K562 (cell line): ENCODE results near the gene SLC16A10. TPM values are rescaled to one million over a fixed set of nuclear protein-coding genes. Genes with fewer than 3 reads are reported as not detected.

Experiments used
- ATAC-seq: fragments of 200-7000 bp; cut with Tn5 transposase; 3 replicates; pipeline ENCODE4 v1.9.1; 2020; ENCODE audit warnings: moderate library complexity
- BruUV-seq: library from RNA; stranded (reverse); fragments of 400-500 nt; replicated peaks from 2 replicates; lab custom pipeline; 2021; lab: Mats Ljungman, UMichigan
- CTCF ChIA-PET: fragments of 300-600 bp; formaldehyde crosslinking; extraction: SDS; loops from one replicate; lab custom pipeline; 2021; ENCODE audit warnings: low intra/inter-chr PET ratio; lab: Yijun Ruan, JAX
- POLR2A ChIA-PET: fragments of 300-600, 350-650 bp; sonication (Branson Sonifier 250); formaldehyde crosslinking; extraction: SDS; loops from one replicate; lab custom pipeline; 2021; ENCODE audit warnings: antibody characterized with exemption, inconsistent platforms; lab: Yijun Ruan, JAX
- DNase-seq, 4 experiments: peaks; one replicate each; pipeline versions ENCODE4 v3.0.0 to v3.0.0-alpha.2; 2011 to 2018; ENCODE audit warnings: low spot score in 3 of 4, mixed read lengths in 3 of 4; ENCODE audit errors: extremely low read depth in 1 of 4
- FAIRE-seq: peaks from 2 replicates; lab custom pipeline; 2011; peaks lifted over from hg19 to GRCh38; lab: Jason Lieb, UNC
- H2AFZ ChIP-seq: 2 replicates; pipeline ENCODE4 v1.6.0; 2011; ENCODE audit warnings: low read depth, low read length, control low read depth, inconsistent platforms
- H3K27ac ChIP-seq: fragments of 200-600 bp; 3 replicates; pipeline ENCODE4 v1.8.0; 2011; ENCODE audit warnings: low read depth, mild to moderate bottlenecking, control low read depth, inconsistent platforms, low read length, moderate library complexity, mixed read lengths; ENCODE audit errors: extremely low read depth
- H3K27me3 ChIP-seq, 2 experiments: fragments of 300-600 bp in 1 of 2; 2 replicates in 1 of 2; 3 replicates in 1 of 2; pipeline versions ENCODE4 v1.6.0 to v1.8.0; 2011; ENCODE audit warnings: inconsistent platforms in 2 of 2, low read length in 2 of 2, mild to moderate bottlenecking in 1 of 2, mixed read lengths in 1 of 2, moderate library complexity in 1 of 2; ENCODE audit not compliant: control insufficient read depth in 2 of 2, insufficient read depth in 2 of 2
- H3K36me3 ChIP-seq: fragments of 300-600 bp; 3 replicates; pipeline ENCODE4 v1.8.0; 2011; ENCODE audit warnings: mild to moderate bottlenecking, low read length, inconsistent platforms; ENCODE audit not compliant: control insufficient read depth, insufficient read depth
- H3K4me1 ChIP-seq, 2 experiments: fragments of 200-600 bp in 1 of 2; replicated peaks in 1 of 2; 2 replicates in 1 of 2; 3 replicates in 1 of 2; pipeline versions ENCODE4 v1.5.1 to v1.8.0; 2011; ENCODE audit warnings: inconsistent platforms in 2 of 2, low read length in 2 of 2, mild to moderate bottlenecking in 1 of 2, mixed read lengths in 1 of 2, moderate library complexity in 1 of 2; ENCODE audit not compliant: control insufficient read depth in 2 of 2, insufficient read depth in 2 of 2
- H3K4me2 ChIP-seq: 2 replicates; pipeline ENCODE4 v1.6.1; 2011; ENCODE audit warnings: low read length, control low read depth, inconsistent platforms, mixed read lengths; ENCODE audit not compliant: insufficient read depth
- H3K4me3 ChIP-seq: fragments of 200-600 bp; sonication (generic), shearing (Covaris generic); 2 replicates; pipeline ENCODE4 v1.5.1; 2016; ENCODE audit warnings: control low read depth, inconsistent platforms
- H3K79me2 ChIP-seq: fragments of 200-600 bp; 3 replicates; pipeline ENCODE4 v1.8.0; 2011; ENCODE audit warnings: low read length, inconsistent platforms; ENCODE audit not compliant: control insufficient read depth, insufficient read depth
- H3K9ac ChIP-seq, 2 experiments: 2 replicates each; pipeline versions ENCODE4 v1.6.0 to v1.6.1; 2011; ENCODE audit warnings: low read depth in 2 of 2, low read length in 2 of 2, control low read depth in 1 of 2, inconsistent platforms in 1 of 2, mild to moderate bottlenecking in 1 of 2, mixed read lengths in 1 of 2; ENCODE audit not compliant: insufficient read depth in 1 of 2
- H3K9me1 ChIP-seq: one replicate; pipeline ENCODE4 v1.6.0; 2011; ENCODE audit warnings: inconsistent platforms, mild to moderate bottlenecking, low read length, moderate library complexity; ENCODE audit not compliant: control insufficient read depth, insufficient read depth
- H3K9me3 ChIP-seq: replicated peaks from 2 replicates; pipeline ENCODE4 v1.5.1; 2011; ENCODE audit warnings: low read depth, low read length, inconsistent platforms; ENCODE audit not compliant: control insufficient read depth, insufficient read depth
- H4K20me1 ChIP-seq: replicated peaks from 2 replicates; pipeline ENCODE4 v1.6.1; 2011; ENCODE audit warnings: low read length, inconsistent platforms, mixed read lengths; ENCODE audit not compliant: control insufficient read depth, insufficient read depth
- EHMT2 ChIP-seq: fragments of 450-650 bp; IDR thresholded peaks from 2 replicates; pipeline ENCODE4 v1.6.1; 2018; ENCODE audit warnings: antibody characterized with exemption
- SRSF3 ChIP-seq: fragments of 200-400 bp; formaldehyde crosslinking; IDR thresholded peaks from 2 replicates; pipeline ENCODE4 v1.6.1; 2016; ENCODE audit warnings: mild to moderate bottlenecking, low read length, moderate library complexity; ENCODE audit not compliant: insufficient read depth
- ZNF41 ChIP-seq: fragments of 250-450 bp; sonication (Bioruptor Pico); conservative IDR thresholded peaks from 2 replicates; pipeline ENCODE4 v1.4.0; 2020; ENCODE audit warnings: mild to moderate bottlenecking
- WGBS: fragments of 100-300 bp; shearing (Covaris generic); methylation state at CpG from one replicate; pipeline ENCODE4 v1.1.6; 2016; ENCODE audit warnings: low coverage, mixed read lengths; ENCODE audit not compliant: insufficient coverage; ENCODE audit errors: missing lambda C conversion rate; 5-methylcytosine and 5-hydroxymethylcytosine counted together
- in situ Hi-C: fragments of 300-500 bp; cut with MboI; formaldehyde crosslinking; loops from 4 replicates; pipeline ENCODE4 v1.15.0; 2018; ENCODE audit warnings: inconsistent platforms, mixed read lengths
- intact Hi-C: fragments of 100-400 bp; cut with micrococcal nuclease; formaldehyde crosslinking; loops from 2 replicates; pipeline ENCODE4 v1.14.2; 2022
- polyA plus RNA-seq, 8 experiments: library from polyadenylated mRNA; depleted of rRNA in 4 of 8; stranded (reverse) in 5 of 8; unstranded in 3 of 8; fragments of >200 nt; fragmentation: Nextera tagmentation in 2 of 8; fragmentation: Illumina TruSeq in 1 of 8; extraction: Ambion mirVana in 2 of 8; extraction: Trizol in 1 of 8; gene quantifications; 2 replicates each; pipeline versions ENCODE4 v1.2.1 to v1.2.3, GENCODE V29; 2011 to 2014; ENCODE audit warnings: inconsistent platforms in 1 of 8, missing spikeins in 1 of 8
- total RNA-seq, 7 experiments: library from RNA; depleted of rRNA in 6 of 7; stranded (reverse); fragments of >200 nt in 6 of 7; fragmentation: Illumina TruSeq in 2 of 7; extraction: Trizol in 2 of 7; gene quantifications; 2 replicates each; pipeline versions ENCODE4 v1.2.1 to v1.2.3, GENCODE V29; 2011 to 2021; ENCODE audit warnings: low replicate concordance in 1 of 7
- TF ChIP-seq, protein P1 (sequence below), 2 experiments: fragments of 200-800 bp in 1 of 2; sonication (Bioruptor generic) in 1 of 2; sonication (generic) in 1 of 2; formaldehyde crosslinking in 1 of 2; IDR thresholded peaks in 1 of 2; conservative IDR thresholded peaks in 1 of 2; 2 replicates each; pipeline versions ENCODE4 v1.5.0 to v1.6.1; 2016 to 2020; ENCODE audit warnings: missing compliant biosample characterization in 1 of 2, missing genetic modification characterization in 1 of 2, missing genetic modification reagents in 1 of 2

SLC16A10 gene
- total and polyA plus RNA-seq, 9 of the 15 experiments (the other 6 are each of a cell fraction or from before 2014, with no cell fraction given): 0.02 to 0.54 (median 0.24) TPM; not detected in 4

DNA sequence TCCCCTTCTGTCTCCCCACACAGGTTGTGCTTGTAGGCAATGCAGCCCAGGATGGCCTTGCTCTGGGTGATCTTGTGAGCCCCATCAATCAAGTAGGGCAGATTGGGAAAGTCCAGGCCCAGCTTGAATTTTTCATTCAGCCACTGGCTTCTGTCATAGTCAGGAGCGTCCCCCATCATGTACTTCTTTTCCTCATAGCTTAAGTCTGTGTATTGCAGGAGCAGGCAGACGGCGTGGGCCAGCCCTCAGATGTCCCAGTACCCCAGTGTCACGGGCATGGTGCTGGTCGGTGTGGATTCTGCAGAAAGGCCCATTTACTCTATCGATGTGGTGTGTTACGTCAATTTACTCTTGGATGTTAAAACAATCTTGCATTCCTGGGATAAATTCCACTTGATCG lies 40.1 kb upstream of the SLC16A10 start:
- Histone ChIP-seq H2AFZ (no peak overlapping the region), H3K79me2 (no peaks in the 10 kb centered on the region), H3K9me3 (no peaks in the 10 kb centered on the region), H3K36me3 (no peaks in the 10 kb centered on the region), H3K27me3 (peaks cover 8 to 13% of the 10 kb centered on the region in 2 experiments; a peak in 3 of 5 replicates), H3K27ac (no peak overlapping the region), H3K4me1 (no peaks in the 10 kb centered on the region), H3K4me3 (no peak overlapping the region), H4K20me1 (no peaks in the 10 kb centered on the region), H3K9me1 (no peaks in the 10 kb centered on the region), H3K4me2 (no peak overlapping the region), H3K9ac (no peak overlapping the region)
- BruUV-seq: no TSS peak
- no peak for FAIRE-seq
- in situ Hi-C loops (no loop called here), intact Hi-C loops (no loop called here)
- POLR2A ChIA-PET: interaction anchor here (1.1 kb wide), 1 partner anchor 19 kb away, joined by 3 read pairs; no protein-coding TSS in a partner anchor
- CTCF ChIA-PET: no interaction called here
- DNase-seq: no peak
- no peak for TF ChIP-seq EHMT2
- TF ChIP-seq, protein P1, sequence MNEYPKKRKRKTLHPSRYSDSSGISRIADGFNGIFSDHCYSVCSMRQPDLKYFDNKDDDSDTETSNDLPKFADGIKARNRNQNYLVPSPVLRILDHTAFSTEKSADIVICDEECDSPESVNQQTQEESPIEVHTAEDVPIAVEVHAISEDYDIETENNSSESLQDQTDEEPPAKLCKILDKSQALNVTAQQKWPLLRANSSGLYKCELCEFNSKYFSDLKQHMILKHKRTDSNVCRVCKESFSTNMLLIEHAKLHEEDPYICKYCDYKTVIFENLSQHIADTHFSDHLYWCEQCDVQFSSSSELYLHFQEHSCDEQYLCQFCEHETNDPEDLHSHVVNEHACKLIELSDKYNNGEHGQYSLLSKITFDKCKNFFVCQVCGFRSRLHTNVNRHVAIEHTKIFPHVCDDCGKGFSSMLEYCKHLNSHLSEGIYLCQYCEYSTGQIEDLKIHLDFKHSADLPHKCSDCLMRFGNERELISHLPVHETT (CRISPR knock-in tag; conservative IDR thresholded peaks at IDR 0.05 in 1 of 2, IDR thresholded peaks at IDR 0.05 in 1 of 2): no peak
- TF ChIP-seq SRSF3: no peak
- no peak for TF ChIP-seq ZNF41
- WGBS: 5% methylated on average over 8 of the region's 8 CpGs
- ATAC-seq: no peak
